Neural progenitor cell (in vitro differentiated cells): ENCODE measurements around the gene LRRC8E. TPM values are rescaled to one million over a fixed set of nuclear protein-coding genes. Genes with fewer than 3 reads are reported as not detected.
"Not testable (repeated sequence)": the region's sequence is repeated elsewhere in the genome, so short reads cannot be mapped to it uniquely, and the experiment has no call there.

Experiments
- DNase-seq: peaks from one replicate; pipeline ENCODE4 v3.0.0-alpha.2; 2016; ENCODE audit warnings: low spot score
- H2AFZ ChIP-seq: fragments of 200-600 bp; sonication (generic); replicated peaks from 2 replicates; pipeline ENCODE4 v1.6.1; 2016; ENCODE audit warnings: antibody characterized with exemption
- H3F3A ChIP-seq: fragments of 200-600 bp; sonication (generic); 2 replicates; pipeline ENCODE4 v1.6.1; 2016; ENCODE audit warnings: antibody characterized with exemption, low read depth
- H3K27ac ChIP-seq: fragments of 200-600 bp; sonication (generic); 2 replicates; pipeline ENCODE4 v1.5.1; 2016; ENCODE audit warnings: mild to moderate bottlenecking
- H3K27me3 ChIP-seq: fragments of 200-600 bp; sonication (generic); 2 replicates; pipeline ENCODE4 v1.6.1; 2016; ENCODE audit warnings: mild to moderate bottlenecking, moderate library complexity
- H3K36me3 ChIP-seq: fragments of 200-600 bp; sonication (generic); 2 replicates; pipeline ENCODE4 v1.5.1; 2016
- H3K4me1 ChIP-seq: fragments of 200-600 bp; sonication (generic); 2 replicates; pipeline ENCODE4 v1.6.1; 2016; ENCODE audit warnings: mixed run types
- H3K4me2 ChIP-seq: fragments of 200-600 bp; sonication (generic); 2 replicates; pipeline ENCODE4 v1.6.1; 2016
- H3K4me3 ChIP-seq: fragments of 200-600 bp; sonication (generic); 2 replicates; pipeline ENCODE4 v1.5.1; 2016
- H3K79me2 ChIP-seq: fragments of 200-600 bp; sonication (generic); 2 replicates; pipeline ENCODE4 v1.6.1; 2016; ENCODE audit warnings: low read depth
- H3K9ac ChIP-seq: fragments of 200-600 bp; sonication (generic); 2 replicates; pipeline ENCODE4 v1.6.1; 2016
- H3K9me3 ChIP-seq: fragments of 200-600 bp; sonication (generic); 2 replicates; pipeline ENCODE4 v1.5.1; 2016; ENCODE audit warnings: low read depth
- H4K20me1 ChIP-seq: fragments of 200-600 bp; sonication (generic); 2 replicates; pipeline ENCODE4 v1.6.1; 2016; ENCODE audit warnings: low read depth
- H3K27ac Mint-ChIP-seq: 3 replicates; pipeline ENCODE4 v1.8.0; 2021; ENCODE audit warnings: mixed read lengths
- H3K27me3 Mint-ChIP-seq: 2 replicates; pipeline ENCODE4 v1.8.0; 2022; ENCODE audit warnings: low read depth, mild to moderate bottlenecking, inconsistent platforms, moderate library complexity, mixed read lengths; ENCODE audit not compliant: insufficient read depth
- H3K36me3 Mint-ChIP-seq: 3 replicates; pipeline ENCODE4 v1.8.0; 2021; ENCODE audit warnings: mixed read lengths
- H3K4me1 Mint-ChIP-seq: 3 replicates; pipeline ENCODE4 v1.8.0; 2021; ENCODE audit warnings: mixed read lengths
- H3K4me3 Mint-ChIP-seq: 3 replicates; pipeline ENCODE4 v1.8.0; 2021; ENCODE audit warnings: mild to moderate bottlenecking, moderate library complexity, mixed read lengths
- H3K9me3 Mint-ChIP-seq: 3 replicates; pipeline ENCODE4 v1.8.0; 2020; ENCODE audit warnings: mixed read lengths
- EZH2 ChIP-seq: fragments of 200-600 bp; sonication (generic); IDR thresholded peaks from 2 replicates; pipeline ENCODE4 v1.6.1; 2017; ENCODE audit warnings: antibody characterized with exemption, mild to moderate bottlenecking, moderate library complexity
- EZH2phosphoT487 ChIP-seq: fragments of 200-600 bp; sonication (generic); IDR thresholded peaks from 2 replicates; pipeline ENCODE4 v1.6.1; 2017; ENCODE audit warnings: antibody characterized with exemption
- total RNA-seq: library from RNA; depleted of rRNA; stranded (reverse); fragments of >200 nt; gene quantifications from 2 replicates; pipeline ENCODE4 v1.2.3, GENCODE V29; 2015; ENCODE audit warnings: low replicate concordance
- TF ChIP-seq, protein P1 (sequence below): fragments of 200-600 bp; sonication (generic); IDR thresholded peaks from 2 replicates; pipeline ENCODE4 v1.5.1; 2017; ENCODE audit warnings: antibody characterized with exemption, mild to moderate bottlenecking

The LRRC8E gene
- total RNA-seq, 1 donor from 2014 or later, result 1.2 TPM

DNA sequence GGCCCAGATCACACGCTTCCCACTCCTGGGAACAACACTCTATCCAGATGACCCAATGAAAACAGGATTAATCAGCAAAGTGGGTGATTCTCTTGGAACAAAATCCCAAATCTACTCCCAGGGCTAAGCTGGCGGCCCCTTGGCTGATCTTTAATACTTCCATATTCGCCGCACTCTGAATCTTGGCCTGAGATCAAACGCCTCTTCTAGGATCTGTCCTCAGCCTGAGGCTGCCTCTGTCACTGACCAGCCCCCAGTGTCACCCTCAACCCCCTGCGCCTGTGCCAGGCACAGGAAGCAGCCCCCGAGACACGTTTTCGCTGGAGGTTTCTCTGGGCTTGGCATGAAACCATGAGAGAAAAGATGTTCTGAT, 40.0 kb downstream of the LRRC8E start:
- Mint-ChIP-seq H3K27ac (peak overlapping the region; percentile 20), H3K4me3 (peak overlapping the region; percentile 80), H3K9me3 (no peaks in the 10 kb centered on the region), H3K27me3 (peaks cover 12% of the 10 kb centered on the region), H3K4me1 (peaks cover 21% of the 10 kb centered on the region), H3K36me3 (peaks cover 7% of the 10 kb centered on the region)
- TF ChIP-seq EZH2, result no peak
- TF ChIP-seq, protein P1, sequence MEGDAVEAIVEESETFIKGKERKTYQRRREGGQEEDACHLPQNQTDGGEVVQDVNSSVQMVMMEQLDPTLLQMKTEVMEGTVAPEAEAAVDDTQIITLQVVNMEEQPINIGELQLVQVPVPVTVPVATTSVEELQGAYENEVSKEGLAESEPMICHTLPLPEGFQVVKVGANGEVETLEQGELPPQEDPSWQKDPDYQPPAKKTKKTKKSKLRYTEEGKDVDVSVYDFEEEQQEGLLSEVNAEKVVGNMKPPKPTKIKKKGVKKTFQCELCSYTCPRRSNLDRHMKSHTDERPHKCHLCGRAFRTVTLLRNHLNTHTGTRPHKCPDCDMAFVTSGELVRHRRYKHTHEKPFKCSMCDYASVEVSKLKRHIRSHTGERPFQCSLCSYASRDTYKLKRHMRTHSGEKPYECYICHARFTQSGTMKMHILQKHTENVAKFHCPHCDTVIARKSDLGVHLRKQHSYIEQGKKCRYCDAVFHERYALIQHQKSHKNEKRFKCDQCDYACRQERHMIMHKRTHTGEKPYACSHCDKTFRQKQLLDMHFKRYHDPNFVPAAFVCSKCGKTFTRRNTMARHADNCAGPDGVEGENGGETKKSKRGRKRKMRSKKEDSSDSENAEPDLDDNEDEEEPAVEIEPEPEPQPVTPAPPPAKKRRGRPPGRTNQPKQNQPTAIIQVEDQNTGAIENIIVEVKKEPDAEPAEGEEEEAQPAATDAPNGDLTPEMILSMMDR, result no peak
- no peak for TF ChIP-seq EZH2phosphoT487
- no peaks in the 10 kb centered on the region for H3K4me1 ChIP-seq
- no peak overlapping the region for H3K4me2 ChIP-seq
- no peak overlapping the region for H3K4me3 ChIP-seq
- H3K27me3 ChIP-seq, result no peaks in the 10 kb centered on the region
- H3K9me3 ChIP-seq, result no peaks in the 10 kb centered on the region
- H2AFZ ChIP-seq, result no peak overlapping the region
- no peak for DNase-seq
- H3K79me2 ChIP-seq, result peaks cover 8% of the 10 kb centered on the region
- no peaks in the 10 kb centered on the region for H3K36me3 ChIP-seq
- H3F3A ChIP-seq, result peaks cover 37% of the 10 kb centered on the region
- no peak overlapping the region for H3K9ac ChIP-seq
- peaks cover 40% of the 10 kb centered on the region for H4K20me1 ChIP-seq
- no peak overlapping the region for H3K27ac ChIP-seq

DNA sequence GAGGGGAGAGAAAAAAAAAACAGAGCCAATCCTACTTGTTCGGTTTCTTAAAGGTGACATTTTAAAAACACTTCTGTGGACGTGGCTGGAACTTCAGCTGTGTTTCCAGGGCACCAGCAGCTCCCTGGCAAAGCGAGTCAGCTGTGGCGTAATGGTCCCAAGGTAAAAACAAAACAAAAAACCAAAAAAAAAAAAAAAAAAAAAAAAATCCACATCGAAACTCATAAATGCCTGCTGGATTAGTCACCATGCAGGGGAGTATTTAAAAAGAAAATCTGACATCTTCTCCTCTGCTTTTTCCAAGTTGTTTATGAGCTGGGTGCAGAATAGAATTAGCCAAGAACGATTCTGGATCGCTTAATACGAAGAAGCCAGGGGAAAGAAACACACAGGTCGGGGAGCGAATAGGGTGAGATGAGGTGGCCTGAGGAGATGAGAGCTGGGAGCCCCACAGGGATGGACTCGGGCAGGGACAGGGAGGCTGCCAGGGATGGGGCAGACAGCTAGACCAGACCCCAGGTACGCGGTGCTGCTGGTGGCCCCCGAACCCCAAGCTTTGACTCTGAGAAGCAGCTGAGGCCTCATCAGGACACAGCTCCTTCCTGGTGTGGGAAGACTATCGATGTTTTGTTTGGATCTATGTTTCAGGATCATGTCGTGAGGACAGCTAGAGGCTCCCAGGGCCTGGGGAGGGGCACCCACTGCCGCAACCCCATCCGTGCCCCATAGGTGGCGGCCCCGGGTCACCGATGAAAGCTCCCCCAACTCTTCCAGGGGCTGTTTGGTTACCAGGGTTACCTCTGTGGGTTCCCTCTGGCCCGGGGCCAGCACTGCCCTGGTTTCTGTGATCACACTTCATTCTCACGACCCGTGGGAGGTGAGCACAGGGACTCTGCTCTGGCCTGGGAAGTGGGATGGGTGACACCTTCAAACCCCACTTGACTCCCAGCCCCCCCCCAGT, 40.7 kb downstream of the LRRC8E start:
- peak overlapping the region; percentile 80 for H3K4me3 Mint-ChIP-seq

DNA sequence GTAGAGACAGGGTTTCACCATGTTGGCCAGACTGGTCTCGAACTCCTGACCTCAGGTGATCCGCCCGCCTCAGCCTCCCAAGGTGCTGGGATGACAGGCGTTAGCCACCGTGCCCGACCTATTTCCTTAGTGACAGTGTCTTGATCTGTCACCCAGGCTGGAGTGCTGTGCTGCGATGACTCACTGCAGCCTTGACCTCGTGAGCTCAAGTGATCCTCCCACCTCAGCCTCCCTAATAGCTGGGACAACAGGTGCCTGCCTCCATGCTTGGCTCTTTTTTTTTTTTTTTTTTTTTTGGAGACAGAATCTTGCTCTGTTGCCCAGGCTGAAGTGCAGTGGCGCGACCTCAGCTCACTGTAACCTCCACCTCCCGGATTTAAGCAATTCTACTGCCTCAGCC, 41.7 kb downstream of the LRRC8E start:
- not testable (repeated sequence) for H3K9ac ChIP-seq, H3K36me3 Mint-ChIP-seq, H3K27me3 Mint-ChIP-seq, H3K79me2 ChIP-seq, H3K4me3 ChIP-seq, H2AFZ ChIP-seq, H3K4me3 Mint-ChIP-seq, H3K9me3 Mint-ChIP-seq, H3K9me3 ChIP-seq, H3K4me2 ChIP-seq, H3K27me3 ChIP-seq, H3K4me1 ChIP-seq, H3K27ac Mint-ChIP-seq, DNase-seq, H3K27ac ChIP-seq, H3K36me3 ChIP-seq
- peaks cover 15% of the 10 kb centered on the region for H3K4me1 Mint-ChIP-seq
- H3F3A ChIP-seq, result peaks cover 28% of the 10 kb centered on the region
- peaks cover 23% of the 10 kb centered on the region for H4K20me1 ChIP-seq

More for the DNA sequence above, 40.7 kb downstream of the LRRC8E start:
- peaks cover 12% of the 10 kb centered on the region for H3K27me3 Mint-ChIP-seq
- H3K9ac ChIP-seq, result no peak overlapping the region
- no peaks in the 10 kb centered on the region for H3K9me3 Mint-ChIP-seq
- H3K4me1 ChIP-seq, result no peaks in the 10 kb centered on the region
- H3K36me3 ChIP-seq, result no peaks in the 10 kb centered on the region
- peaks cover 8% of the 10 kb centered on the region for H3K79me2 ChIP-seq
- H3K36me3 Mint-ChIP-seq, result peaks cover 7% of the 10 kb centered on the region
- H3K27ac ChIP-seq, result no peak overlapping the region
- H3K4me1 Mint-ChIP-seq, result peaks cover 18% of the 10 kb centered on the region
- no peak overlapping the region for H3K4me3 ChIP-seq
- H3K27ac Mint-ChIP-seq, result peak overlapping the region; percentile 81
- H3K4me2 ChIP-seq, result no peak overlapping the region
- H4K20me1 ChIP-seq, result peaks cover 33% of the 10 kb centered on the region
- H2AFZ ChIP-seq, result no peak overlapping the region
- DNase-seq, result peak; percentile 75
- peaks cover 37% of the 10 kb centered on the region for H3F3A ChIP-seq
- H3K9me3 ChIP-seq, result no peaks in the 10 kb centered on the region
- no peaks in the 10 kb centered on the region for H3K27me3 ChIP-seq
- TF ChIP-seq EZH2phosphoT487, result no peak
- TF ChIP-seq, protein P1, result peak; percentile 53

DNA sequence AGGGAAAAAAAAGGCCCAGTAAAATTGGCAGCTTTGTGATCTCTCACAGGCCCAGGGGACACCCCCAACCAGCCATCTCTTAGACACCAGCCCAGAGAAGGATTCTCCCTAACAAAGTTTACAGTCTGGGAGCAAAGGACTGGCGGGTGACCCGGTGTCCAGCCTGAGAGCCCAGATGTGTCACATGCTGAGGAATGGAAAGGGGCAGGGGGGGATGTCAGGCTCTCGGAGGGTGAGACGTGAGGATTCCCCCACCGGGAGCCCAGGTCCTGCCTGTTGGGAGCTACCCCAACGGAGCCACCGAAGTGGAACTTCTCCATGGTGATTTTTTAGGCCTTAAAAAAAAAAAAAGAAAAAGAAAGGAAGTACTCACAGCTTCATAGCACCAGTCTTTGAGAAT, 42.5 kb downstream of the LRRC8E start:
- no peak overlapping the region for H3K9ac ChIP-seq
- no peak overlapping the region for H3K4me3 Mint-ChIP-seq
- H3K27me3 ChIP-seq, result no peaks in the 10 kb centered on the region
- no peaks in the 10 kb centered on the region for H3K79me2 ChIP-seq
- peaks cover 23% of the 10 kb centered on the region for H4K20me1 ChIP-seq
- H3K36me3 Mint-ChIP-seq, result peaks cover 7% of the 10 kb centered on the region
- no peaks in the 10 kb centered on the region for H3K4me1 ChIP-seq
- H3K4me3 ChIP-seq, result no peak overlapping the region
- no peaks in the 10 kb centered on the region for H3K36me3 ChIP-seq
- no peak overlapping the region for H2AFZ ChIP-seq
- H3K27ac ChIP-seq, result no peak overlapping the region
- peaks cover 15% of the 10 kb centered on the region for H3K4me1 Mint-ChIP-seq
- no peak overlapping the region for H3K4me2 ChIP-seq
- no peaks in the 10 kb centered on the region for H3K9me3 Mint-ChIP-seq
- no peak for TF ChIP-seq EZH2
- no peak for TF ChIP-seq EZH2phosphoT487
- TF ChIP-seq, protein P1, result no peak
- H3F3A ChIP-seq, result peaks cover 24% of the 10 kb centered on the region
- no peak for DNase-seq
- peaks cover 6% of the 10 kb centered on the region for H3K27me3 Mint-ChIP-seq
- H3K27ac Mint-ChIP-seq, result no peak overlapping the region
- H3K9me3 ChIP-seq, result no peaks in the 10 kb centered on the region
